ENCODE measurements around the gene SH2D3A. TPM values are rescaled to one million over a fixed set of nuclear protein-coding genes. Genes with fewer than 3 reads are reported as not detected.
"Not testable (repeated sequence)": the region's sequence is repeated elsewhere in the genome, so short reads cannot be mapped to it uniquely, and the experiment has no call there.

The SH2D3A gene
- total and polyA plus RNA-seq, 2 donors (not counting 1 experiment from before 2014, with no cell fraction given) = 36.1 to 54.1 TPM

DNA sequence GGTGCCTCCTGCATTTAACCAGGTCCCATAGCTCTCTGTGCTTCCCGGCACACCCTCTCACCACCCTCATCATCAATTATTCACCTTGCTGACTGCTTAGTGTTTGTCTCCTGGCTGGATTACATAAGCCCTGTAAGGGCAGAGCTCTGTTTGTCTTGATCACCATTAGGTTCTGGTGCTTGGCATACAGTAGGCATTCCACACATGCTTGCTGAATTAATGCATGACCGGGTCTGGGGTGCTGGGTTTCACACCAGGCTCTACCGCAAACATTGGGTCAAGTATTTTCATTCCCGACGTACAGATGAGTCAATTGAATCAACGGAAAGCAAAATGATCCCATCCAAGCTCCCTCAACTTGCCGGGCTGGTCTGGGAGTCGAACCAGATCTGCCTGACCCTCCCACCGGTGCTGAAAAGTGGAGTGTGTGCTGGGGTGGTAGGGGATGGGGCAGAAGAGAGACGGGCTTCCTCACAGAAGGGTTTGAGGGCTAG is 33.8 kb upstream of the SH2D3A start:
- peaks cover 85% of the 10 kb centered on the region for H3K79me2 ChIP-seq (ENCODE audit: control insufficient read depth, insufficient read depth, low read length)
- ATAC-seq (ENCODE audit: low read depth) (no peak), DNase-seq (no peak)
- Mint-ChIP-seq H3K9me3 (ENCODE audit: insufficient read depth) (no peaks in the 10 kb centered on the region), H3K4me3 (peak overlapping the region; percentile 95), H3K27me3 (no peaks in the 10 kb centered on the region), H3K4me1 (peaks cover 67% of the 10 kb centered on the region), H3K27ac (peak overlapping the region; percentile 98)
- ChIA-PET POLR2A (interaction anchor here (0.5 to 5.3 kb wide), 10 partner anchors 12 to 607 kb away, joined by 3 to 73 read pairs (median 4); partner anchors contain the start of genes SH2D3A and VAV1), CTCF (interaction anchor here (0.6 to 5.2 kb wide), 5 partner anchors 9 to 63 kb away, joined by 3 to 57 read pairs (median 7); partner anchors contain the start of genes GPR108 and VAV1)
- peak overlapping the region; percentile 88 for H3K4me2 ChIP-seq (replicated peaks; ENCODE audit: low read depth, low read length, poor library complexity, severe bottlenecking)
- H3K4me1 ChIP-seq (ENCODE audit: control insufficient read depth in 2 of 2, insufficient read depth in 2 of 2, low read length in 2 of 2) = peaks cover 41 to 78% of the 10 kb centered on the region in 2 donors
- H3K4me3 ChIP-seq (ENCODE audit: control extremely low read depth in 1 of 5, extremely low read depth in 1 of 5, insufficient read depth in 1 of 5, low read depth in 2 of 5, low read length in 4 of 5) = peak overlapping the region; percentile 32 to 68 (median 61)
- no peaks in the 10 kb centered on the region for H3K9me3 ChIP-seq (ENCODE audit: control extremely low read depth in 1 of 3, control insufficient read depth in 2 of 3, insufficient read depth in 1 of 3, low read length in 2 of 3)
- H4K20me1 ChIP-seq (ENCODE audit: control insufficient read depth, insufficient read depth, low read length, poor library complexity, severe bottlenecking) = peaks cover 47% of the 10 kb centered on the region
- H3K36me3 ChIP-seq (replicated peaks in 1 of 2; ENCODE audit: control extremely low read depth in 1 of 2, control insufficient read depth in 1 of 2, extremely low read depth in 1 of 2, insufficient read depth in 2 of 2, low read length in 1 of 2) = peaks cover 1 to 5% of the 10 kb centered on the region in 2 experiments
- peak overlapping the region; percentile 63 for H3K9ac ChIP-seq (ENCODE audit: low read length)
- intact Hi-C loops (cut with micrococcal nuclease) = loop anchor here (1.0 to 5.0 kb wide), 5 partner anchors 29 to 169 kb away; partner anchors contain the start of genes GPR108, SH2D3A and VAV1
- peak overlapping the region; percentile 66 for H2AFZ ChIP-seq (ENCODE audit: insufficient read depth, low read depth, low read length, poor library complexity, severe bottlenecking)
- H3K27ac ChIP-seq (ENCODE audit: low read length in 2 of 2) = peak overlapping the region; percentile 75 to 83
- no peaks in the 10 kb centered on the region for H3K27me3 ChIP-seq (replicated peaks in 1 of 4; ENCODE audit: control extremely low read depth in 1 of 4, control insufficient read depth in 3 of 4, insufficient read depth in 4 of 4, low read length in 3 of 4)
- TF ChIP-seq EZH2 (IDR thresholded peaks at IDR 0.05; ENCODE audit: borderline replicate concordance, insufficient read depth, low read depth, low read length, poor library complexity, severe bottlenecking) = no peak
- TF ChIP-seq, protein P1, sequence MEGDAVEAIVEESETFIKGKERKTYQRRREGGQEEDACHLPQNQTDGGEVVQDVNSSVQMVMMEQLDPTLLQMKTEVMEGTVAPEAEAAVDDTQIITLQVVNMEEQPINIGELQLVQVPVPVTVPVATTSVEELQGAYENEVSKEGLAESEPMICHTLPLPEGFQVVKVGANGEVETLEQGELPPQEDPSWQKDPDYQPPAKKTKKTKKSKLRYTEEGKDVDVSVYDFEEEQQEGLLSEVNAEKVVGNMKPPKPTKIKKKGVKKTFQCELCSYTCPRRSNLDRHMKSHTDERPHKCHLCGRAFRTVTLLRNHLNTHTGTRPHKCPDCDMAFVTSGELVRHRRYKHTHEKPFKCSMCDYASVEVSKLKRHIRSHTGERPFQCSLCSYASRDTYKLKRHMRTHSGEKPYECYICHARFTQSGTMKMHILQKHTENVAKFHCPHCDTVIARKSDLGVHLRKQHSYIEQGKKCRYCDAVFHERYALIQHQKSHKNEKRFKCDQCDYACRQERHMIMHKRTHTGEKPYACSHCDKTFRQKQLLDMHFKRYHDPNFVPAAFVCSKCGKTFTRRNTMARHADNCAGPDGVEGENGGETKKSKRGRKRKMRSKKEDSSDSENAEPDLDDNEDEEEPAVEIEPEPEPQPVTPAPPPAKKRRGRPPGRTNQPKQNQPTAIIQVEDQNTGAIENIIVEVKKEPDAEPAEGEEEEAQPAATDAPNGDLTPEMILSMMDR (IDR thresholded peaks at IDR 0.05) = no peak
- WGBS (ENCODE audit: insufficient coverage) = 26% methylated on average over 8 of the region's 10 CpGs

DNA sequence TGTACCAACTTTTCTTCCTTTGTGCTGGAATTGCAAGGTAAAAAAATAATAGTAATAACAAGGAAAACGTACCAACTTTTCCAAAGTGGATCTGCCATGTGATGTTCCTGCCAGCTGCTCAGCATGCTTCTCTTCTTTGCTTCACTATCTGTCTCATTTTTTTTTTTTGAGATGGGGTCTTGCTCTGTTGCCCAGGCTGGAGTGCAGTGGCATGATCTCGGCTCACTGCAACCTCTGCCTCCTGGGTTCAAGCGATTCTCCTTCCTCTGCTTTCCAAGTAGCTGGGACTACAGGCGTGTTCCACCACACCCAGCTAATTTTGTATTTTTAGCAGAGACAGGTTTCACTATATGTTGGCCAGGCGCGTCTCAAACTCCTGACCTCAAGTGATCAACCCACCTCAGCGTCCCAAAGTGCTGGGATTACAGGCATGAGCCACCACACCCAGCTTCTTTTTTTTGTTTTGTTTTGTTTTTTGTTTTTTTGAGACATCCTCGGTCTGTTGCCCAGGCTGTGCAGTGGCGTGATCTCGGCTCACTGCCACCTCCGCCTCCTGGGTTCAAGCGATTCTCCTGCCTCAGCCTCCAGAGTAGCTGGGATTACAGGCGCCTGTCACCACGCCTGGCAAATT is 33.0 kb upstream of the SH2D3A start:
- Histone ChIP-seq H3K79me2 (ENCODE audit: control insufficient read depth, insufficient read depth, low read length) (peaks cover 85% of the 10 kb centered on the region), H3K27ac (ENCODE audit: low read length in 2 of 2) (peak overlapping the region in 1 of 2 donors; percentile 83), H3K4me1 (ENCODE audit: control insufficient read depth in 2 of 2, insufficient read depth in 2 of 2, low read length in 2 of 2) (peaks cover 41 to 73% of the 10 kb centered on the region in 2 donors), H3K4me2 (replicated peaks; ENCODE audit: low read depth, low read length, poor library complexity, severe bottlenecking) (peak overlapping the region; percentile 88), H4K20me1 (ENCODE audit: control insufficient read depth, insufficient read depth, low read length, poor library complexity, severe bottlenecking) (peaks cover 47% of the 10 kb centered on the region)
- WGBS (ENCODE audit: insufficient coverage) = 100% methylated on average over 1 of the region's 14 CpGs
- Mint-ChIP-seq H3K4me3 (peak overlapping the region; percentile 95), H3K27ac (peak overlapping the region; percentile 98), H3K4me1 (peaks cover 64% of the 10 kb centered on the region)
- H3K9ac ChIP-seq (ENCODE audit: low read length); H3K27me3 Mint-ChIP-seq; H3K36me3 ChIP-seq (replicated peaks in 1 of 2; ENCODE audit: control extremely low read depth in 1 of 2, control insufficient read depth in 1 of 2, extremely low read depth in 1 of 2, insufficient read depth in 2 of 2, low read length in 1 of 2); H3K4me3 ChIP-seq (ENCODE audit: control extremely low read depth in 1 of 5, extremely low read depth in 1 of 5, insufficient read depth in 1 of 5, low read depth in 2 of 5, low read length in 4 of 5); ATAC-seq (ENCODE audit: low read depth); H3K9me3 ChIP-seq (ENCODE audit: control extremely low read depth in 1 of 3, control insufficient read depth in 2 of 3, insufficient read depth in 1 of 3, low read length in 2 of 3); H3K9me3 Mint-ChIP-seq (ENCODE audit: insufficient read depth); H2AFZ ChIP-seq (ENCODE audit: insufficient read depth, low read depth, low read length, poor library complexity, severe bottlenecking); DNase-seq; H3K27me3 ChIP-seq (replicated peaks in 1 of 4; ENCODE audit: control extremely low read depth in 1 of 4, control insufficient read depth in 3 of 4, insufficient read depth in 4 of 4, low read length in 3 of 4): not testable (repeated sequence)
- POLR2A ChIA-PET = interaction anchor here (0.5 to 5.3 kb wide), 10 partner anchors 11 to 648 kb away, joined by 3 to 73 read pairs (median 5); partner anchors contain the start of gene VAV1
- intact Hi-C loops (cut with micrococcal nuclease) = loop anchor here (5.0 kb wide), 1 partner anchor 168 kb away; no protein-coding TSS in a partner anchor
- CTCF ChIA-PET = interaction anchor here (1.5 to 5.2 kb wide), 3 partner anchors 9 to 29 kb away, joined by 4 to 57 read pairs (median 7); partner anchors contain the start of gene VAV1

Data from B cell (primary cell).